ENCODE measurements around the gene FIGLA.
"Not testable (repeated sequence)": the region's sequence is repeated elsewhere in the genome, so short reads cannot be mapped to it uniquely, and the experiment has no call there.

The FIGLA gene

GRCh38 chr2:70746094-70746974 lies 44.1 kb downstream of the FIGLA start:
- no peak for DNase-seq

DNA sequence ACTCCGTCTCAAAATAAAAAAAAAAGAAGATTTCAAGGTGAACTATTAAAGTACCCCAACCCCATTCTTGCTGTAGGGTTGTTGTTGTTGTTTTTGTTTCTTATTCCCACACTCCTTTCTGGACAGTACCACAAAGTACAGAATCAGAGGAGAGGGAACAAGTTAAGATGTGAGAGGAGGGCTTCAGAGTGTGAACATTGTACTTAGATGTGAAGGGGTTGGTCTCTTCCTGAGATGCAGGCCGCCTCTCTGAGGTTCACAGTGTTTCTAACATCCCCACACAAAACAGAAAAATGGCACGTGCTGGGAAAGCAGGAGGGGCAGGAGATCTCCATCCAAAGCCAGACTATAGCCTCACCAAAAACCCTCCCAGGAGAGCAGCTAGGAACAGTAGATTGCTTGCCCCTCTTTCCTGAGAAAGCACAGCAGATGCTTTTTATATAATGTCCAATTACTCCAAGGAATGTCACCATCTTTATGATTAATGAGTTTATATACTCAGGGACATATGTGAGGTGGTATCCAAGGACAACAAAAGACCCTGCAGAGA lies 45.1 kb downstream of the FIGLA start:
- Histone ChIP-seq H3K36me3 (peaks cover 16% of the 10 kb centered on the region), H3K9me3 (ENCODE audit: severe bottlenecking) (no peaks in the 10 kb centered on the region), H3K27me3 (ENCODE audit: insufficient read depth, low read depth, severe bottlenecking) (no peaks in the 10 kb centered on the region), H3K4me3 (ENCODE audit: low read depth, low read length) (no peak overlapping the region), H3K27ac (no peak overlapping the region)
- DNase-seq: no peak
- TF ChIP-seq, protein P1, sequence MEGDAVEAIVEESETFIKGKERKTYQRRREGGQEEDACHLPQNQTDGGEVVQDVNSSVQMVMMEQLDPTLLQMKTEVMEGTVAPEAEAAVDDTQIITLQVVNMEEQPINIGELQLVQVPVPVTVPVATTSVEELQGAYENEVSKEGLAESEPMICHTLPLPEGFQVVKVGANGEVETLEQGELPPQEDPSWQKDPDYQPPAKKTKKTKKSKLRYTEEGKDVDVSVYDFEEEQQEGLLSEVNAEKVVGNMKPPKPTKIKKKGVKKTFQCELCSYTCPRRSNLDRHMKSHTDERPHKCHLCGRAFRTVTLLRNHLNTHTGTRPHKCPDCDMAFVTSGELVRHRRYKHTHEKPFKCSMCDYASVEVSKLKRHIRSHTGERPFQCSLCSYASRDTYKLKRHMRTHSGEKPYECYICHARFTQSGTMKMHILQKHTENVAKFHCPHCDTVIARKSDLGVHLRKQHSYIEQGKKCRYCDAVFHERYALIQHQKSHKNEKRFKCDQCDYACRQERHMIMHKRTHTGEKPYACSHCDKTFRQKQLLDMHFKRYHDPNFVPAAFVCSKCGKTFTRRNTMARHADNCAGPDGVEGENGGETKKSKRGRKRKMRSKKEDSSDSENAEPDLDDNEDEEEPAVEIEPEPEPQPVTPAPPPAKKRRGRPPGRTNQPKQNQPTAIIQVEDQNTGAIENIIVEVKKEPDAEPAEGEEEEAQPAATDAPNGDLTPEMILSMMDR (IDR thresholded peaks at IDR 0.05; ENCODE audit: low read depth, low read length): no peak

More at GRCh38 chr2:70746094-70746974, 44.1 kb downstream of the FIGLA start:
- H3K9me3 ChIP-seq (ENCODE audit: severe bottlenecking): no peaks in the 10 kb centered on the region
- no peaks in the 10 kb centered on the region for H3K27me3 ChIP-seq (ENCODE audit: insufficient read depth, low read depth, severe bottlenecking)
- TF ChIP-seq, protein P1 (IDR thresholded peaks at IDR 0.05; ENCODE audit: low read depth, low read length): no peak
- no peak overlapping the region for H3K4me3 ChIP-seq (ENCODE audit: low read depth, low read length)
- peaks cover 16% of the 10 kb centered on the region for H3K36me3 ChIP-seq
- H3K27ac ChIP-seq: no peak overlapping the region

- Histone ChIP-seq H3K4me3 (ENCODE audit: low read depth, low read length) (no peak overlapping the region), H3K9me3 (ENCODE audit: severe bottlenecking) (no peaks in the 10 kb centered on the region), H3K27me3 (ENCODE audit: insufficient read depth, low read depth, severe bottlenecking) (no peaks in the 10 kb centered on the region), H3K27ac (no peak overlapping the region), H3K36me3 (peaks cover 11% of the 10 kb centered on the region)
- no peak for DNase-seq
- TF ChIP-seq, protein P1 (IDR thresholded peaks at IDR 0.05; ENCODE audit: low read depth, low read length): no peak
These were observed 46.0 kb downstream of the FIGLA start for GRCh38 chr2:70744397-70744796.

DNA sequence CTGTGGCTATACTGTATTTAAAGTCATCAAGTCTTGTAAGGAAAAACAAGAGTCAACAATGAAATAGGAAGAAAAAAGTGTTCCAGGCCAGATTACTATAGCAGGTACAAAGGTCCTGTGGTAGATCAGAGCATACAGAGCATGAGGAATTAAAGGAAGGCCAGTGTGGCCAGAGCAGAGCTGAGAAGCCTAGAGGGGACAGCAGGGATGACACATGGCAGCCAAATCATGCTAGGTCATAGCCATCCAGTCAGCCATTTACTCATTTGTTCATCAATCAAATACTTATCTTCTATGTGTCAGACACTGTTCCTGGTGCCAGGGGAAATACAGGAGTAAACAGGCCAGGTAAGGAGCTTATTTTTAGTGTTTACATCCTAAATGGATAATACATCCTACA lies 46.8 kb downstream of the FIGLA start:
- H3K27me3 ChIP-seq (ENCODE audit: insufficient read depth, low read depth, severe bottlenecking): no peaks in the 10 kb centered on the region
- no peak overlapping the region for H3K27ac ChIP-seq
- no peak for DNase-seq
- H3K4me3 ChIP-seq (ENCODE audit: low read depth, low read length): no peak overlapping the region
- no peaks in the 10 kb centered on the region for H3K9me3 ChIP-seq (ENCODE audit: severe bottlenecking)
- TF ChIP-seq, protein P1 (IDR thresholded peaks at IDR 0.05; ENCODE audit: low read depth, low read length): no peak
- H3K36me3 ChIP-seq: peaks cover 11% of the 10 kb centered on the region

- TF ChIP-seq, protein P1 (IDR thresholded peaks at IDR 0.05; ENCODE audit: low read depth, low read length): no peak
- no peak overlapping the region for H3K4me3 ChIP-seq (ENCODE audit: low read depth, low read length)
- H3K36me3 ChIP-seq: peaks cover 11% of the 10 kb centered on the region
- H3K9me3 ChIP-seq (ENCODE audit: severe bottlenecking): no peaks in the 10 kb centered on the region
- DNase-seq: no peak
- no peaks in the 10 kb centered on the region for H3K27me3 ChIP-seq (ENCODE audit: insufficient read depth, low read depth, severe bottlenecking)
- H3K27ac ChIP-seq: no peak overlapping the region
These were observed 47.4 kb downstream of the FIGLA start for GRCh38 chr2:70743068-70743467.

- H3K27me3 ChIP-seq (ENCODE audit: insufficient read depth, low read depth, severe bottlenecking); H3K9me3 ChIP-seq (ENCODE audit: severe bottlenecking); DNase-seq; H3K4me3 ChIP-seq (ENCODE audit: low read depth, low read length); H3K27ac ChIP-seq: not testable (repeated sequence)
- peaks cover 11% of the 10 kb centered on the region for H3K36me3 ChIP-seq
These were observed 51.0 kb downstream of the FIGLA start for GRCh38 chr2:70739492-70739891.

Data from WERI-Rb-1 (cell line).